ENCODE results near the gene TMEM52.

DNA sequence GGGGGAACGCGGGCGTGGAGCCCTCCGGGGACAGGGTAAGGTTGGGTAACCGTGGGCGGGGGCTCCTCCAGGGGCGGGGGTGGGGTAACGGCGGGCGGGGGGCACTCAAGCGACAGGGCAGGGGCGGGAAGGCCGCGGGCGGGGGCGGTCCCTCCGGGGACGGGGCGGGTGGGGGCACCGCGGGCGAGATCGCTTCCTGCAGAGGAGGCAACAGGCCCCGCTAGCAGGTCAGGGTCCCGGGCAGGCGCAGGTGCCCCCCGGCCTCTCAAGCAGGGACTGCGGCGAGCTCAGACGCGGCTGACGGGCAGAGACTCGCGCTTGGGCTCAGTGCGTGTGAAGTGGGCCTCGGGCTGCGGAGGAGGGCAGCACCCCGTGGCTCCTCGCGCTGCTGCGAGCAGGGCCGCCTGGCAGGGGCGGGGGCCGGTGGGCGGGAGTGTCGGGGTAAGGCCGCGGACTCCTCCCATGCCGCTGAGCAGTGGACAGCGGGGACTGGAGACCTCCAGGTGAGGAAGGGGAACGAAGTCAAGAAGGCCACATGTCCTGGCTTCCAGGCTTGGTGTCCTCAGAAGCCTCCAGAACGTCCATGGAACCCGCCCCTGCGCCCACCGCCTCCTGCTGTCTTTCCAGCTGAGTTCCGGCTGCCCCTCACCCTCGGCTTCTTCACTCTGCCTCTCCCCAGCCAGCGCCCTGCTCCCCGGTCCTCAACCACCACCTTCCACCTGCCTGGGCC lies 27.6 kb downstream of the TMEM52 start:
- TF ChIP-seq, protein P1, sequence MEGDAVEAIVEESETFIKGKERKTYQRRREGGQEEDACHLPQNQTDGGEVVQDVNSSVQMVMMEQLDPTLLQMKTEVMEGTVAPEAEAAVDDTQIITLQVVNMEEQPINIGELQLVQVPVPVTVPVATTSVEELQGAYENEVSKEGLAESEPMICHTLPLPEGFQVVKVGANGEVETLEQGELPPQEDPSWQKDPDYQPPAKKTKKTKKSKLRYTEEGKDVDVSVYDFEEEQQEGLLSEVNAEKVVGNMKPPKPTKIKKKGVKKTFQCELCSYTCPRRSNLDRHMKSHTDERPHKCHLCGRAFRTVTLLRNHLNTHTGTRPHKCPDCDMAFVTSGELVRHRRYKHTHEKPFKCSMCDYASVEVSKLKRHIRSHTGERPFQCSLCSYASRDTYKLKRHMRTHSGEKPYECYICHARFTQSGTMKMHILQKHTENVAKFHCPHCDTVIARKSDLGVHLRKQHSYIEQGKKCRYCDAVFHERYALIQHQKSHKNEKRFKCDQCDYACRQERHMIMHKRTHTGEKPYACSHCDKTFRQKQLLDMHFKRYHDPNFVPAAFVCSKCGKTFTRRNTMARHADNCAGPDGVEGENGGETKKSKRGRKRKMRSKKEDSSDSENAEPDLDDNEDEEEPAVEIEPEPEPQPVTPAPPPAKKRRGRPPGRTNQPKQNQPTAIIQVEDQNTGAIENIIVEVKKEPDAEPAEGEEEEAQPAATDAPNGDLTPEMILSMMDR (IDR thresholded peaks at IDR 0.05) = no peak
- peak in 1 of 2 donors; percentile 22 for TF ChIP-seq POLR2A (IDR thresholded peaks at IDR 0.05)
